ENCODE results near the gene METTL25.
"Not testable (repeated sequence)": the region's sequence is repeated elsewhere in the genome, so short reads cannot be mapped to it uniquely, and the experiment has no call there.

METTL25 gene, protein sequence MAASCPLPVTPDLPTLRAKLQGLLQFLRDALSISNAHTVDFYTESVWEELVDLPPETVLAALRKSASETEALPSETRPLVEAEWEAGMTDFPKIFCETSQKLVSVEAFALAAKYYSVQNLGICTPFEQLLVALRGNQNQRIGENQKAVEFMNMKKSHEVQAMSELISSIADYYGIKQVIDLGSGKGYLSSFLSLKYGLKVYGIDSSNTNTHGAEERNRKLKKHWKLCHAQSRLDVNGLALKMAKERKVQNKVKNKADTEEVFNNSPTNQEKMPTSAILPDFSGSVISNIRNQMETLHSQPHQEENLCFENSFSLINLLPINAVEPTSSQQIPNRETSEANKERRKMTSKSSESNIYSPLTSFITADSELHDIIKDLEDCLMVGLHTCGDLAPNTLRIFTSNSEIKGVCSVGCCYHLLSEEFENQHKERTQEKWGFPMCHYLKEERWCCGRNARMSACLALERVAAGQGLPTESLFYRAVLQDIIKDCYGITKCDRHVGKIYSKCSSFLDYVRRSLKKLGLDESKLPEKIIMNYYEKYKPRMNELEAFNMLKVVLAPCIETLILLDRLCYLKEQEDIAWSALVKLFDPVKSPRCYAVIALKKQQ

DNA sequence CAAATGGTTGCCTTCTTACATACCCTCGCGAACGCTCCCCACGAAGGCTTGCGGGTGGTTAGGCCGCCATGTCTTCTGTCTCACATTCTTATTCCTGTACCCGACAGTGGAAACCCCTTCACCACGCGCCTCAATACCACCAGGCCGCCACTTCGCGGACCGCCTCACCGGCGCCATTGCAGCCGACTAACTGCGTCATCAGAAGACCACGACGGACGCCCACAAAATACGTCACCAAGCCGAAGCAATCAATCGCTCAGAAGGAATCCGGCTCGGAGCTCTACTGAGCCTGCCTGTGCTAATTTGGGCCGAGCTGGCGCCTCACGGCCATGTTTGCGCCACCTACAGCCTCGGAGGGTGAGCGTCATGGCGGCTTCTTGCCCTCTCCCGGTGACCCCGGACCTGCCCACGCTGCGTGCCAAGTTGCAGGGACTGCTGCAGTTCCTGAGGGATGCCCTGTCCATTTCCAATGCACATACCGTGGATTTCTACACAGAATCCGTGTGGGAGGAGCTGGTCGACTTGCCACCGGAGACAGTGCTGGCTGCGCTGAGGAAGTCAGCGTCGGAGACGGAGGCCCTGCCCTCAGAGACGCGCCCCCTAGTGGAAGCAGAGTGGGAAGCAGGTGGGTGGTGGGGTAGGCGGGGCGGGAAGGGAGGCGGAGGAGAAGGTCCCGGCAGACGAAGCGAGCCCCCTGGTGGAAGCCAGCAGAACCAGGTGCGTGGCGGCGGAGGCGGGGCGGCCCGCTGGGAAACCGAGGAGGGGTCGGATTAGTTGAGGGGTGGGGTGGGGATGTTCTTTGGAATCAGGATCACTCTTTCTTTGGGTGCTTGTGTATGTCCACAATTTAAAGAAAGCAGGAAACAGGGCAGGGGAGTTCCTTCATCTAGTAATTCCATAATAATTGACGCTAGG lies at the start of gene METTL25, which contains the start of gene CCDC59:
METTL25 (plus strand) TSS at position 330 of the 915 bp plus-strand sequence; CDS start at position 367, 37 bp downstream.
CCDC59 (minus strand) TSS at position 188 of the 915 bp plus-strand sequence; CDS start at position 177, 11 bp downstream.
- peak; percentile 99 for DNase-seq

DNA sequence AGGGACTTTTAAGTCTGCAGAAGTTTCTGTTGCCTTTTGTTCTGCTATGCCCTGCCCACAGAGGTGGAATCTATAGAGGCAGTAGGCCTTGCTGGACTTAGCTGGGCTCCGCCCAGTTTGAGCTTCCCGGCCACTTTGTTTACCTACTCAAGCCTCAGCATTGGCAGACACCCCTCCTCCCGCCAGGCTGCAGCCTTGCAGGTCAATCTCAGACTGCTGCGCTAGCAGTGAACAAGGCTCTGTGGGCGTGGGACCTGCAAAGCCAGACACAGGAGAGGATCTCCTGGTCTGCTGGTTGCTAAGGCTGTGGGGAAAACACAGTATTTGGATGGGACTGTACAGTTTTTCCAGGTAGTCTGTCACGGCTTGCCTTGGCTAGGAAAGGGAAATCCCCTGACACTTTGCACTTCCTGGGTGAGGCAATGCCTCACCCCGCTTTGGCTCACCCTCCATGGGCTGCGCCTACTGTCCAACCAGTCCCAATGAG lies 43.9 kb upstream of the METTL25 start:
- DNase-seq: peak; percentile 96

DNA sequence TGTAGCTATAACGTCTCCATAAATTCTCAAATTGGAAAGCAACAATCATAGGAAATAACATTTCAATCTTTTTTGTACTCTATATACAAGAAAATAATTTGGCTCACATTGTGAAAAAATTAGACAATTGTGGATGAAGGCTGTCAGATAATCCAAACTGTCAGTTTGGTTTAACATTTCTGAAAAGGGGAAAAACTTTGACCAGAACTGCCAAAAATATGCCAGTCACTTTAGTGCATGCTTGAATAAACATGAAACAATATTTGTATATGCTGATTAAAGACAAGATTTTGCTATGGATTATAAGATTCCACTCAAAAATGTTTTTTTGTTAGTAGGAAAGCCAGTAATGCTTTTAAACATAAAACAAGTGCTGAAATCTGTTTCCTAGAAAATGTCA lies 39.1 kb upstream of the METTL25 start:
- no peak for DNase-seq

DNA sequence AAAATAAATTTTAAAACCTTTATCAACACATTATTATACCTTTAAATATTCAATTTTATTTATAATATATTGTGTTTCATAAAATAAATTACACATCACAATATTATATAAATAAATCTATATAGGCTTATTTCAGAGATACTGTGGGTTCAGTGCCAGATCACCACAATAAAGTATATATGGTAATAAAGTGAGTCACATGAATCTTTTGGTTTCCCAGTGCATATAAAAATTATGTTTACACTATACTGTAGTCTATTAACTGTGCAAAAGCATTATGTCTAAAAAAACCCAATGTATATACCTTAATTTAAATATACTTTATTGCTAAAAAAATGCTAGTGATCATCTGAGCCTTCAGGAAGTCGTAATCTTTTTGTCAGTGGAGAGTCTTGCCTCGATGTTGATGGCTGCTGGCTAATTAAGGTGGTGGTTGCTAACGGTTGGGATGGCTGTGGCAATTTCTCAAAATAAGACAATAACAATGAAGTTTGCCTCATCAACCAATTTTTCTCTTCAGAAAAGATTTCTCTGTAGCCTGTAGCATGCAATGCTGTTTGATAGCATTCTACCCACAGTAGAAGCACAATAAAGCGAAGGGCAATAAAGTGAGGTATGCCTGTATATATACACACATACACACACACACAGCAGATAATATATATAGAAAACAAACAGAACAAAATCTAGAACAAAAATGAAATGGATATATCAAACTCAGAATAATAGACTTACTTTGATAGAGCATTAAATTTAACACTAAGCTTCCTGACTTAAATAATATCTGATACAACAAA lies 32.6 kb upstream of the METTL25 start:
- DNase-seq: no peak

DNA sequence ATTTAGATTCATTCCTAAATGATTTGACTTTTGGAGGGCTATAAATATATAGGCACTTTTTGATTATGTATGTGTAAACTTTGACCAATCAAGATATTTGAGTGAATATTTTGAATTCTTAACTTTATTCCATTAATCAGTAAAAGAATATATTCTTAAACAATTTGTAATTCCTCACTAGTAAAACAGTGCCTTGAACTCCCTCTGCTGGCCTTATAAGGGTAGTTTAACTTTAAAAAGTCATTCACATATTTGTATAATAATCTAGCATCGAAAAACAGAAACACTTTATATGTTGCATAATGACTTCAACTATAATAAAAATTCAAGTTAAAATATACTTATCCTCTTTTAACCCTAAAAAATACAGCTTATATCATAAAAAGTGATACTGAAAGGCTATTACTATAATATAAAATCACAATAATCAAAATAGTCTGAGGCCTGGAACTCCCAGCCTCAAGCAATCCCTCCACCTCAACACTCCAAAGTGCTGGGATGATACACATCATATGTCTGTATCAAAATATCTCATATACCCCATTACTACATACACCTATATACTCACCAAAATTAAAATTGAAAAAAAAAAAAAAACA lies 31.3 kb upstream of the METTL25 start:
- no peak for DNase-seq

DNA sequence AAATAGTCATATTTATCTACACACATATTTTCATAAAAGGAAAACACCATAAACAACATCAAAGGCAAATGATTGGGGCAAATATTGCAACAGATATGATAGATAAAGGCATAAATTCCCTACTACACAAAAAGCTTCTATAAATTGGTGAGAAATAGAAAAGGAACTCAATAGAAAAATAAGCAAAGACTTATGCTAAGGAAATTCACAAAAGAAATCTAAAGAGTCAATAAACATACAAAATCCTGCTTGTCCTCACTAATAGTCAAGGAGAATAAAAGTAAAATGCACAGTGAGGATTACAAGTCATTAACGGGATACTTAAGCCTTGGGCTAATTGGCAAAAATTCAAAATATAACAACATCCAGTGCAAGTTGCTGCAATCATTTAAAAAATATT lies 30.5 kb upstream of the METTL25 start:
- DNase-seq: no peak

DNA sequence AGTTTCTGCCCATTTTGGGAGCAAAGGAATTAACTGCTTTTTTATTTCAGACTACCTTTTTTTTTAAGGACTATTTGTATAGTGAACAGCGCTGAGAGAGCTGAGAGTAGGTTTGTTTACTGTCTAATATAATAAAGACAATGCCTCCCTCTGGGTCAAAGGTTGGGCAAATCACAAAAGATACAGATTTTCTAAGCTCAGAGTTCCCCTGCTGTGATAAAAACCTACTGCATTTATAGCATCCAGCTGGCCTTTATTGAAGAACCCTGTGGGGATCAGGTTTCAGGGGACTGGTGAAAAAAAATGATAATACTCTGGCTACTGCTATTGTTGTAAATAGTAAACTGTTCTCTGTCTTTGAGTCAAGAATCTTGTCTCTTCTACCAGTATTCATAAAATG lies 28.8 kb upstream of the METTL25 start:
- no peak for DNase-seq

DNA sequence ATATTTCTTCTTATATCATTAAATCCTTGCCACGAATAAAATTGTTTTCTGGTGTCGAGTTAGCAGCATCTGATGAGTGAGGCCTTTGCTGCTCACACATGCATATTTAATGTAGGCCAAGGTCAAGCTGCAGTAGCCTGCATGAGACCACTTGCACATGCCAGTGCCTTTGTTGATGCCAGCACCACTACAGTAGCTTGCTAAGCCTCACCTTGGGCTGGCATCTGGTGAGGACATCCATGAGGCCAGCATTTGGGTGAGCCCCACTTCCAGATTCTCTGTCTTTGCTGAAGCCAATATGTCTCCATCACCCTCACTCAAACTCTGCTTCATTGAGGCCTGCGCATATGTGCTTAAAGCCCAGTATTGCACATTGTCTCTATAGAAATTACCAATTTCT lies 8.2 kb upstream of the METTL25 start:
- no peak for DNase-seq

DNA sequence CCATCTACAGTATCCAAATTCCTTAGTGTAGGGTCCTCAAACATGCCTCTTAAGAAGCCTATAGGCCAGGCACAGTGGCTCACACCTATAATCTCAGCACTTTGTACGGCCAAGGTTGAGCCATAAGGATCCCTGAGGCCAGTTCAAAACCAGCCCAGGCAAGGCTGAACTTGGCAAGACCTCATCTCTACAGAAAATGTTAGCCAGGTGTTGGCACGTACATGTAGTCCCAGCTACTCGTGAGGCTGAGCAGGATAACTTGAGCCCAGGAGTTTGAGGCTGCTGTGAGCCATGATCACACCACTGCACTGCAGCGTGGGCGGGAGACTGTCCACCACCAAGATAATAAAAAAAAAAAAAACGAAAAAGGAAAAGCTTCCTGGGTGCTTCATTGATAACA lies 6.9 kb upstream of the METTL25 start:
- DNase-seq: no peak

DNA sequence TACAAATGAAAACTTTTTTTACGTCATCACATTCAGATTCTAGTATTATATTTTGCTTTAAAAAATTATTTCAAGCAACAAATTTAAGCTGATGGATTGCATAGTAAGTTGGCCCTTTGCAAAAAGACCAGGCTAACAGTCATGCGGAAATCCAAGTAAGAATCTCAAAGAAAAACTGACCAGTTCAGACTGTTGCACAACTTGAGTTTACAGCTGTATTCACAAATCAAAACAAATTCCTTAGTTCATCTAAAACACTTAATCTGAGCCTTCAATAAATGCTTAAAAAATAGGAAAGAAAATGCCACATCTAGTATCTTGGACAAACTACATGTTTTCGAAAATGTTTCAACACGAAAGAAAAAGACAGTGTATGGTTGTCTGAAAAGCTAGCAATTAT lies 989 bp upstream of the METTL25 start:
- no peak for DNase-seq

DNA sequence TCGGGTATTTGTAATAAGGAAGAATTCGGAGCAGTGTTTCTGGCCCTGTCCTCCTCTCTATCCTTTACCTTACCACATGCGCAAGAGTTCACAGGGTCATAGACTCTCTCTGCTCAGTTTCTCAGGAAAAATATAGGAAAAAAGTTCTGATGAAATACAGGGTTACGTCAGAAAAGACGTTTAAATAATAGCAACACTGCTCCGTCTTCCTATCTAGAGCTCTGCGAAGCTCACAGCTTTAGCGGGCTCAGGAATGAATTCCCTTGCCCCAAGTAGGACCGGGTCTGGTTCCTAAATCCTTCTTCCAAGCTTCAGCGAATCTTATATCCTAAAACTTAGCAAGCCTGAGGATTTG lies 507 bp upstream of the METTL25 start:
- DNase-seq: no peak

DNA sequence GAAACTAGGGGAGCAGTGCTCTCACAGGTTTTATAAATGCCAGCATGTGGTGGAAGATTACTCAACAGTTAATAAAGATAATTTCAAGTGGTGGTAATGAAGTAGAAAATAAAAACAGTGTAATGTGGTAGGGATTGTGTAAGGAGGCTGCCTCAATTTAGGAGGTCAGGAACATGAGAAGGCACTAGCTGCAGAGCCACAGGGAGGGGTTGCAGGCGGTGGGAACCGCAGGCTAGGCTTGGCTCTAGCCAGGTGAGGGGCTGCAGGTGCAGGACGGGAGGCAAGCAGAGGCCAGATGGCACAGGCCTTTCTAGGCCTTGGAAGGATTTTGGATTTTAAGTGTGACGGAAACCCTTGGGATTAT lies 768 bp downstream of the METTL25 start:
- peak; percentile 67 for DNase-seq

DNA sequence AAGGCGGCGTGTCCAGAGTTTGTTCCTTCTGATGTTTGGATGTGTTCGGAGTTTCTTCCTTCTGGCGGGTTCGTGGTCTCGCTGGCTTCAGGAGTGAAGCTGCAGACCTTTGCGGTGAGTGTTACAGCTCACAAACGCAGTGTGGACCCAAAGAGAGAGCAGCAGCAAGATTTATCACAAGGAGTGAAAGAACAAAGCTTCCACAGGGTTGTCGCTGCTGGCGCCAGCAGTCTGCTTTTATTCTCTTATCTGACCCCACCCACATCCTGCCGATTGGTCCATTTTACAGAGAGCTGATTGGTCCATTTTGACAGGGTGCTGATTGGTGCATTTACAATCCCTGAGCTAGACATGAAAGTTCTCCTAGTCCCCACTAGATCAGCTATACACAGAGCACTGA lies 2.5 kb downstream of the METTL25 start:
- not testable (repeated sequence) for DNase-seq

DNA sequence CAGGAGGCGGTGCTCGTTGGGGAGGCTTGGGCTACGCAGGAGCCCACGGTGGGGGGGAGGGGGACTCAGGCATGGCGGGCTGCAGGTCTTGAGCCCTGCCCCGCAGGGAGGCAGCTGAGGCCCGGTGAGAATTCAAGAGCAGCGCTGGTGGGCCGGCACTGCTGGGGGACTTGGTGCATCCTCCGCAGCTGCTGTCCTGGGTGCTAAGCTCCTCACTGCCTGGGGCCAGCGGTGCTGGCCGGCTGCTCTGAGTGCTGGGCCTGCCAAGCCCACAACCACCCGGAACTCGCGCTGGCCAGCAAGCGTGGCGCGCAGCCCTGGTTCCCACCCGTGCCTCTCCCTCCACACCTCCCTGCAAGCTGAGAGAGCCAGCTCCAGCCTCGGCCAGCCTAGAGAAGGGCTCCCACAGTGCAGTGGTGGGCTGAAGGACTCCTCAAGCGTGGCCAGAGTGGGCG lies 3.2 kb downstream of the METTL25 start:
- DNase-seq: no peak

DNA sequence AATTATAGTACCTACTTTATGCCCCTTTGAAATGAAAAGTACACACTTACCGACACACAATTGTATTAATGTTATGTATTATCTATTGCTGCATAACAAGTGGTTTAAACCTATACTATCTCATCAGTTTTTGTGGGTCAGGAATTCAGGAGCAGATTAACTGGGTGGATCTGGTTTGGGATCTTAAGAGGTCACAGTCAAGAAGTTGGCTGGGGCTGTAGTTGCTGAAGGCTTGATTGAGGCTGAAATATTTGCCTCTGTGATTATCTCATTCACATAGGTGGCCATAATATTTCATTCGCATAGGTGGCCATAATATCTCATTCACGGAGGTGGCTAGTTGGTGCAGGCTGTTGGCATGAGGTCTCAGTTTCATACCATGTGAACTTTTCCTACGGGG lies 5.7 kb downstream of the METTL25 start:
- no peak for DNase-seq

DNA sequence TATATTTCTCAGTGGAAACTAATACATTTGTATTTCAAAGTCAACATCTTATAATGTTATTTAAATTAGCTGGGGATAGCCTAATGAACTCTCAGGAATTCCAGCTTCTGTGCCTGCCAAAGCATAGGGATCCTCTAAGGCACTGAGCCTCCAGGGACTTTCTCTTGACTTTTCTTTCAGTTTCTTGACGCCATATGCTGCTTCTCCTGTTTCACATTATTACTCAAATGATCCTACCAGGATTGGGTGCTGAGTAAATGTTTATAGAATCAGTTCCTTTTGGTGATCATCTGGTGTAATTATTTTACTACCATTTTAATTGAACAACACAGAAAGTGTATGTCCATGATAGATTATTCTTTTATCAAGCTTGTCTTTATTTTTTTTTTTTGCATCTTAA lies 7.9 kb downstream of the METTL25 start:
- DNase-seq: no peak

DNA sequence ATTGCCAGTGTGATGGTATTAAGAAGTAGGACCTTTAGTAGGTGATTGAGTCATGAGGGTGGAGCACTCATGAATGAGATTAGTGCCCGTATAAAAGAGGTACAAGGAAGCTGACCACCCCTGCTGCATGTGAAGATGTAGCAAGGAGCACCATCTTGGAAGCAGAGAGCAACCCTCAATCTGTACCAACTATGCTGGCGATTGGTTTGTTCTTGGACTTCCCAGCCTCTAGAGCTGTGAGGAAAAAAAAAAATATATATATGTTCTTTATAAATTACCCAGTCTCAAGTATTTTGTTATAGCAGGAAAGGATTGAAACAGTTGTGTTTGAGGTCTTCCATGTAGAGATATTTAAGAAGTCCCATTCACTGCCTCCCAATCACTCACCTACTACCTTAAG lies 16.9 kb downstream of the METTL25 start:
- DNase-seq: no peak

DNA sequence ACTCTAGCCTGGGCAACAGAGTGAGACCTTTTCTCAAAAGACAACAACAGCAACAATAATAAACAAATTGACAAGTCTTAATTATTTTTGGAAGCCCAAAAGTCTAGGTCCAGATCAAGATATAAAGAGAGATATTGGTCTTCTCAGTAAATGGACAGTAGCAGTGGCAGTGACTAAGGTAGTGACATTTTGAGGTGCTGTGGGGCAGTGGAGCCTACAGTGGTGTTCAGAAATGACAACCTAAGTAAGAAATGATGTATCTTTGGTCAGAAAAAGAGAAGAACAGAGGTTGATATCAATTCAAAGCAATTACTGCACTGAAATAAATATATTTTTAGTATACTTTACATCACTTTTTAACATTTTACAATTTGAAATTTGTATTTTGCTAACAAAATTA lies 20.7 kb downstream of the METTL25 start:
- no peak for DNase-seq

DNA sequence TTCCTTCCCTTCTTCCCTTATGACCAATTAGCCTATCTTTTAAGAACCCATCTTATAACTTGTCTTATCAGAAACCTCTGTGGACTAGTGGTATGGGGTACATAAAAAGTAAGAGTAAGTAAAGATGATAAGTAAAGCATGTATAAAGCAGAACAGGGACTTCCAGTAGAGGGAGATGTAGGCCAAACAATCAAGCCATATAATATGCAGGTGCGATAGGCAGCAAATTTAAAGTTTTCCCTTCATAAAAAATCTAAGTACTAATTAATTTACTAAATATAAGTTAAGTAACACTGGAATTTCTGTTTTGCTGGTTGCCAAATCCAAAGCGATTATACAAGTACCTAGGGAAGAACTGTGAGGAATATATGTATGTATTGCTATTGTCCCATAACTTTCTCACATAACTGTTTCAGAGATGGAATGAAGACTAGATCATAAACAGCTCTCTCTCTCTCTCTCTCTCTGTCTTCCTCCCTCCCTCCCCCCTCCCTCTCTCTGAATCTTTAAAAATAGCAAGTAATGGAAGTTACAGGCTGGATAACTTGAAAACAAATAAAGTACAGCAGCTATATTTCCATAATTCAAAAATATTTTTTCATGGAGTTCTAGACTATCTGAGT lies 25.7 kb downstream of the METTL25 start:
- no peak for DNase-seq

DNA sequence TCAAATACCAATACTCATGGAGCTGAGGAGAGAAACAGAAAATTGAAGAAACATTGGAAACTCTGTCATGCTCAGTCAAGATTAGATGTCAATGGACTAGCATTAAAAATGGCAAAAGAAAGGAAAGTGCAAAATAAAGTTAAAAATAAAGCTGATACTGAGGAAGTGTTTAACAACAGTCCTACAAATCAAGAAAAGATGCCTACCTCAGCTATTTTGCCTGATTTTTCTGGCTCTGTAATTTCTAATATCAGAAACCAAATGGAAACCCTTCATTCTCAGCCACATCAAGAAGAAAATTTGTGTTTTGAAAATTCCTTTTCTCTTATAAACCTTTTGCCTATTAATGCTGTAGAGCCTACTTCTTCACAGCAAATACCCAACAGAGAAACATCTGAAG lies 40.5 kb downstream of the METTL25 start:
- no peak for DNase-seq

DNA sequence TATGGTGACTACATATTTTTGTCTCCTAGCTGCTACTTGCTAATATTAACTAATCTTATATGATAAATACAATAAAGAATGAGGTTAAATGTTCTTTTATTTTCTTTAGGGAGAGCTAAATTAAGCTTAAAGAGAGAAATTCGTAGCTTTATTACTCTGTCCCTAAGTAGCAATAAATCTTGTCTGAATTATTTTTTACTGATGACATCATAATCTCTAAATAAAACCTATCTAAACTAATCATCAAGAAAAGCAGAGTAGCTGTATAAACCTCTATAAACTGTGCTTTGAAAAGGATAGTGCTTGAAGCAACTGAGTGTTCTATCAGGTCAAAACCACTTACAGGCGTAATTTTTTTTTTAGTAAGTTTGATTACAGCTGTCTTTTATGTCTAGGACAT lies 42.5 kb downstream of the METTL25 start:
- no peak for DNase-seq

DNA sequence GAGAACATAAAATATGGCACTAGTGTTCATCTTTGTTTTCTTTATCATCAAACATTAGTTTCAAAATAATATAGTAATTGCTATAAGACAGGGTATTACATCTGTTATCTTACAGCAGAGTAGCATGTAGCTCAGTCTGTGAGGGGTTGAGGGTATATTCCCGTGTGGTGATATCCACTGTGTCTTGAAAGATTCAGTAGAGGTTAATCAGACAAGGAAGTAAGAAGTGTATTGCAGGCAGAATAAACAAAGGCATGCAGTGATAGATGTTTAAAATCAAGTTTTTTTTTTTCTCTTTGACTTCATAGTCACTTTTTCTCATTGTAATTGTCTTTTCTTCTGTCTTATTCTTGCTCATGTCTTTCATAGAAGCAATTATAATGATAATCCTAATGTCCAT lies 48.3 kb downstream of the METTL25 start:
- DNase-seq: no peak

Data from islet precursor cell (in vitro differentiated cells).